ENCODE data around the gene KRTAP1-5. TPM values are rescaled to one million over a fixed set of nuclear protein-coding genes. Genes with fewer than 3 reads are reported as not detected.
A peak's percentile ranks its signal among the peaks of the same experiment; 100 is the strongest.

The KRTAP1-5 gene
- total RNA-seq, 1 donor from 2014 or later = not detected

GRCh38 chr17:40986920-40987319 lies 40.1 kb downstream of the KRTAP1-5 start:
- Mint-ChIP-seq H3K4me1 (peaks cover 4% of the 10 kb centered on the region), H3K27ac (no peak overlapping the region), H3K9me3 (no peaks in the 10 kb centered on the region), H3K36me3 (no peaks in the 10 kb centered on the region), H3K4me3 (no peak overlapping the region), H3K27me3 (ENCODE audit: insufficient read depth, low read depth) (no peaks in the 10 kb centered on the region)
- Histone ChIP-seq H3K36me3 (no peaks in the 10 kb centered on the region), H3K4me3 (no peak overlapping the region), H3K9me3 (ENCODE audit: low read depth) (no peaks in the 10 kb centered on the region), H3K4me1 (no peaks in the 10 kb centered on the region), H3K9ac (no peak overlapping the region), H3K27ac (no peak overlapping the region), H3K4me2 (no peak overlapping the region), H4K20me1 (ENCODE audit: low read depth) (no peaks in the 10 kb centered on the region), H3K79me2 (ENCODE audit: low read depth) (no peaks in the 10 kb centered on the region), H3K27me3 (no peaks in the 10 kb centered on the region), H3F3A (ENCODE audit: low read depth) (no peaks in the 10 kb centered on the region), H2AFZ (replicated peaks) (no peak overlapping the region)
- DNase-seq (ENCODE audit: low spot score) = no peak
- no peak for TF ChIP-seq EZH2phosphoT487 (IDR thresholded peaks at IDR 0.05)
- no peak for TF ChIP-seq EZH2 (IDR thresholded peaks at IDR 0.05)
- TF ChIP-seq, protein P1, sequence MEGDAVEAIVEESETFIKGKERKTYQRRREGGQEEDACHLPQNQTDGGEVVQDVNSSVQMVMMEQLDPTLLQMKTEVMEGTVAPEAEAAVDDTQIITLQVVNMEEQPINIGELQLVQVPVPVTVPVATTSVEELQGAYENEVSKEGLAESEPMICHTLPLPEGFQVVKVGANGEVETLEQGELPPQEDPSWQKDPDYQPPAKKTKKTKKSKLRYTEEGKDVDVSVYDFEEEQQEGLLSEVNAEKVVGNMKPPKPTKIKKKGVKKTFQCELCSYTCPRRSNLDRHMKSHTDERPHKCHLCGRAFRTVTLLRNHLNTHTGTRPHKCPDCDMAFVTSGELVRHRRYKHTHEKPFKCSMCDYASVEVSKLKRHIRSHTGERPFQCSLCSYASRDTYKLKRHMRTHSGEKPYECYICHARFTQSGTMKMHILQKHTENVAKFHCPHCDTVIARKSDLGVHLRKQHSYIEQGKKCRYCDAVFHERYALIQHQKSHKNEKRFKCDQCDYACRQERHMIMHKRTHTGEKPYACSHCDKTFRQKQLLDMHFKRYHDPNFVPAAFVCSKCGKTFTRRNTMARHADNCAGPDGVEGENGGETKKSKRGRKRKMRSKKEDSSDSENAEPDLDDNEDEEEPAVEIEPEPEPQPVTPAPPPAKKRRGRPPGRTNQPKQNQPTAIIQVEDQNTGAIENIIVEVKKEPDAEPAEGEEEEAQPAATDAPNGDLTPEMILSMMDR (IDR thresholded peaks at IDR 0.05) = no peak

DNA sequence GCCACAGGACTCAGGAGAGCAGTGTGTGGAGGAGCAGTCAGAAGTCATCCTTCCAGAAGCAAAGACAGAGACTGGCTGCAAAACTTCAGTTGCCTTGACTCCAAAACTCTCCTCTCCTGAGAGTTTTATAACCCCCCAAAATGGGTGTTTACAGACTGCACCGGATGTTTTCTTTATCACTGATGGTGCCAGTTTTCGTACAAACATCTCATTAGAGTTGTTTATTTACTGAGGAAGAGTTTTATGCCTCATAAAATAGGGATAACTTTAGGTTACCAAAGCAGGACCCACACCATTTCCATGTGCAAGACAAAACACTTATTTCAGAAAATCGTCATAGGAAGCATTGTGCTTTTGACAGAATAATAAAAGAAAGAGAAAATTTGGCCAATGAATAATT lies 42.8 kb downstream of the KRTAP1-5 start, which contains the start of gene KRT40:
Gene KRT40 (minus strand): TSS at position 101 of the 400 bp plus-strand sequence. CDS start 53 bp downstream, at position 48.
- H3K9me3 Mint-ChIP-seq = no peaks in the 10 kb centered on the region
- Histone ChIP-seq H3K4me1 (no peaks in the 10 kb centered on the region), H2AFZ (replicated peaks) (peak within 1 kb of the TSS; percentile 87), H3K4me3 (no peak within 1 kb of the TSS), H4K20me1 (ENCODE audit: low read depth) (no peaks in the 10 kb centered on the region), H3K27me3 (no peaks in the 10 kb centered on the region), H3K9me3 (ENCODE audit: low read depth) (no peaks in the 10 kb centered on the region), H3K4me2 (no peak within 1 kb of the TSS), H3K36me3 (no peaks in the 10 kb centered on the region), H3K79me2 (ENCODE audit: low read depth) (no peaks in the 10 kb centered on the region), H3K27ac (no peak within 1 kb of the TSS), H3K9ac (no peak within 1 kb of the TSS), H3F3A (ENCODE audit: low read depth) (no peaks in the 10 kb centered on the region)
- DNase-seq (ENCODE audit: low spot score) = no peak
- H3K27me3 Mint-ChIP-seq (ENCODE audit: insufficient read depth, low read depth) = no peaks in the 10 kb centered on the region
- H3K4me3 Mint-ChIP-seq = no peak within 1 kb of the TSS
- H3K4me1 Mint-ChIP-seq = peaks cover 19% of the 10 kb centered on the region
- H3K27ac Mint-ChIP-seq = no peak within 1 kb of the TSS
- TF ChIP-seq, protein P1 (IDR thresholded peaks at IDR 0.05) = no peak
- TF ChIP-seq EZH2 (IDR thresholded peaks at IDR 0.05) = no peak
- TF ChIP-seq EZH2phosphoT487 (IDR thresholded peaks at IDR 0.05) = no peak
- no peaks in the 10 kb centered on the region for H3K36me3 Mint-ChIP-seq

DNA sequence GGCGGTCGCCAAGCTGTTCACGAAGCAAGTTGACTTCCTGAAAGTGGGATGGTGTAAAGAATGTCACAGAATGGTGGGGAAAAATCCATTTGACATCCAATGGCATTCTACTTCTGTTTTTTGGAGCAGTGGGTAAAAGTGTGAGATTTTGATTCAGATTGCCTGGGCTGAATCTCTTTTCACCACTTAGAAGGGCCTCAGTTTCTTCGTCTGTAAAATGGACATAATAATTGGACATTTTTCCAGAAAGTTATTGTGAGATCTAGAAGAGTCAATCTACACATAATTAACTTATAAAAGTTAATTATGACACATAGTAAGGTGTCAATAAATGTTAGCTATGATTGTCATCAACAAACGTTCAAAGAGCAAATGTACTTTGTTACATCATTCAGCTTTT lies 45.9 kb downstream of the KRTAP1-5 start:
- Histone ChIP-seq H3K27ac (no peak overlapping the region), H3K27me3 (no peaks in the 10 kb centered on the region), H3K36me3 (no peaks in the 10 kb centered on the region), H3F3A (ENCODE audit: low read depth) (no peaks in the 10 kb centered on the region), H3K9ac (no peak overlapping the region), H3K4me2 (no peak overlapping the region), H4K20me1 (ENCODE audit: low read depth) (no peaks in the 10 kb centered on the region), H3K4me1 (no peaks in the 10 kb centered on the region), H3K4me3 (no peak overlapping the region), H2AFZ (replicated peaks) (no peak overlapping the region), H3K9me3 (ENCODE audit: low read depth) (no peaks in the 10 kb centered on the region), H3K79me2 (ENCODE audit: low read depth) (no peaks in the 10 kb centered on the region)
- no peaks in the 10 kb centered on the region for H3K27me3 Mint-ChIP-seq (ENCODE audit: insufficient read depth, low read depth)
- no peak overlapping the region for H3K4me3 Mint-ChIP-seq
- H3K4me1 Mint-ChIP-seq = peaks cover 15% of the 10 kb centered on the region
- no peak overlapping the region for H3K27ac Mint-ChIP-seq
- TF ChIP-seq, protein P1 (IDR thresholded peaks at IDR 0.05) = no peak
- TF ChIP-seq EZH2 (IDR thresholded peaks at IDR 0.05) (no peak), EZH2phosphoT487 (IDR thresholded peaks at IDR 0.05) (no peak)
- no peak for DNase-seq (ENCODE audit: low spot score)
- no peaks in the 10 kb centered on the region for H3K36me3 Mint-ChIP-seq
- H3K9me3 Mint-ChIP-seq = no peaks in the 10 kb centered on the region

Data from neural progenitor cell (in vitro differentiated cells).